Stimulated activated CD4-positive, alpha-beta T cell treated with anti-CD3 and anti-CD28 coated beads, Interleukin-1b, Interleukin-23, amount 100 ng/mL, for 4 hours (primary cell): ENCODE data around the gene EPHB2.
"Not testable (repeated sequence)": the region's sequence is repeated elsewhere in the genome, so short reads cannot be mapped to it uniquely, and the experiment has no call there.

Experiments used
- DNase-seq, 2 donors: peaks; one replicate each; pipeline ENCODE4 v3.0.0-alpha.2; 2020; ENCODE audit warnings: low read depth in 2 of 2

Gene EPHB2

DNA sequence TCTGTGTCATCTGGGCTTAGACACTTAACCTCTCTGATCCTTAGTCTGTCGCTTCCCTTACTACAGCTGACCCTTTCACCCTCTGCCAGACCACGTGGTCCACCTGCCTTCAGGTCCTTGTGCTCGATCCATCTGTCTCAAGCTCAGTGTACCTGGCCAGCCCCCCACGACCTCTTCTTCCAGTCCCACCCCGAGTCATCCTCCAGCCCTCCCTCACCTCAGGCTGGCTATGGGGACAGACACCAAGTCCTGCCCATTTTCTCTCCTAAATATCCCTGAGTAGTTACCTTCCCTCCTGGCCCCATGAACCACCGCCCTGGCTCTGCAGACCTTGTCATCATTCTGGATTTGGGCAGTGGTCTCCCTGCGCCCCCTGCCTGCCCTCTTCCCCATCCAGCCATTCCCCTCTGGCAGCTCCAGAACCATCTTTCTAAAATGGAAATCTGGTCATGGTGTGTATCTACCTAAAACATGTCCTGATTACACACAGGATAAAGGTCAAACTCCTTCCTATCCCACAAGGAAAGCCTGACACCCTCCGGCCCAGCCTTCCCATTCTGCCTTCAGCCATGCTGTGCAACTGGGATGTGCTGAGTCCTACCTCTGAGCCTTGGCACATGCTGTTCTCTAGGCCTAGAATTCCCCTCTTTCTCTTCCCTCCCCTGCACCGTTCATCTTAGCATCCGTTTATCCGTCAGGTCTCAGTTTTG, 107.6 kb downstream of the EPHB2 start:
- no peak for DNase-seq

DNA sequence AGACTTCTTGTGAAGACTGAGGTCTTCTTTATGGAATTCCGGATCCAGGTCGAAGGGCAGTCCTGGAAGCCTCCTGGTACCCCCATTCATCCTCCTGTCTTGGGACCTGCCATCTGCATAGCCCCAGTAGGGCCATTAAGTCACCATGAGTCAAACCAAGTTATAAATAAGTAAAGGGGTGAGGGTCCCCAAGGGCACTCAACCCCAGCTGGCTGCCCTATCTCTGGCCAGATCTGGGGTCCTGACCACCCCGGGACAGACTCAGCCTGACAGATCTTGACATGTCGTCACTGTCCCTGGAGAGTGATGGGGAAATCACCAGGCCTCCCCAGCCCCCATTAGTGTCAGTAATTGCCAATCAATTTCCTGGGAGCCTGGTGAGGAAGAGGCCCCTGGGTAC, 108.7 kb downstream of the EPHB2 start:
- no peak for DNase-seq

- DNase-seq, result no peak
These were observed 110.4 kb downstream of the EPHB2 start for GRCh38 chr1:22821027-22821426.

- DNase-seq, result no peak
These were observed 111.7 kb downstream of the EPHB2 start for GRCh38 chr1:22822371-22822770.

DNA sequence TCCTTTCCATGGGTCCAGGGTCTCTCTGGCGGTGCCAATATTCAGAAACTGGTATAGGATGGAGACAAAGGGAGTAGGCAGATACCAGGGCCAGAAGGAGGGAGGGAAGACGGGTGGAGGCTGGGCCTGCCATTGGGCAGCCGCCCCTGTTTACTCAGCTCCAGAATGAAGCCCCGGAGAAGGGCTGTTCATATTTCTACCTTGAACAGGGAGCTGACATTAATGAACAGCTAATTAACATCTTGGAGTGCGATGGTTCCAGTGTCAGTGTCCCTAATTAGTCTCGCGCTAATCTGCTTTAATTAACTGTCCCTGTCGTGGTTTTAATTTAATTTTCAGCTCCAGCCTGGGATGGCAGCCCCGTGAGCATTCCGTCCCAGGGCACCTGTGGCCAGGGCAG, 113.8 kb downstream of the EPHB2 start:
- no peak for DNase-seq

GRCh38 chr1:22824975-22825374, 114.3 kb downstream of the EPHB2 start:
- DNase-seq, result no peak

- DNase-seq, result no peak
These were observed 115.0 kb downstream of the EPHB2 start for GRCh38 chr1:22825486-22826189.

GRCh38 chr1:22826604-22827580, 116.3 kb downstream of the EPHB2 start:
- no peak for DNase-seq

DNA sequence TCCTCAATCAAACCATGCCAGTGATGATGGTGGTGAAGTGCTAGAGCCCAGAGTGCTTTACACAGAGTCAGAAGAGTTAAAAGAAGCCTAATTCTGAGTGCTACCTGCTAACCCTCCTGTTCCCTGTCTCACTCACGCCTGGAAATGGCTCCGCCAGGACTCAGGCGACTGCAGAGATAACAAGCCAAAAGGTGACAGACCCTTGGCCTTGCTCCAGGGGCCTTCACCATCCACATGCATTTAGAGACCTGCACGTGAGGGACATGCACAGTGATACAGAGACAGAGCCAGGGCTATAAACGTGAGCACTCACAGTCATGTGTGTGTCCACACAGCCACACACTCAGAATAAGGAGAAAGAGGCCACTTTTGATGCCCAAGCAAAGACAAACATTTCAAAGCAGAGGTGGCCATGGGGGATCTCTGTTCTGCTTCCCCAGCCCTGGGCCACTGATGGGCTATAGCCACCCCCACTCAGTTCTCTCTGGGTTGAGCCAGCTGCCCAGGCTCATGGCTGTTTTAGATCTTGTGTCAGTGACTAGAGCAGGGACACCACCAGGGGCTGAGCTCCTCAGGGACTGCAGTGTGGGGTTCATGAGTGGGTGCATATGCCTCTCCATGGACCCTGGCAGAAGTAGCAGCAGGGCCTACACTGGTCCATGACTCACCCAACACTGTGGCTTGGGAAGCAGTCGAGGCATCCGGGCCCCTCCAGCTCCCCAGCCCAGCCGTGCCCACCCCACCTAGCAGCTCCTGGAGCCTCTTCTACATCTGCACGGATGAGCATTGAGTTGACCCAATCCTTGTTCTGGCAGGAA, 117.2 kb downstream of the EPHB2 start:
- DNase-seq, result no peak

DNA sequence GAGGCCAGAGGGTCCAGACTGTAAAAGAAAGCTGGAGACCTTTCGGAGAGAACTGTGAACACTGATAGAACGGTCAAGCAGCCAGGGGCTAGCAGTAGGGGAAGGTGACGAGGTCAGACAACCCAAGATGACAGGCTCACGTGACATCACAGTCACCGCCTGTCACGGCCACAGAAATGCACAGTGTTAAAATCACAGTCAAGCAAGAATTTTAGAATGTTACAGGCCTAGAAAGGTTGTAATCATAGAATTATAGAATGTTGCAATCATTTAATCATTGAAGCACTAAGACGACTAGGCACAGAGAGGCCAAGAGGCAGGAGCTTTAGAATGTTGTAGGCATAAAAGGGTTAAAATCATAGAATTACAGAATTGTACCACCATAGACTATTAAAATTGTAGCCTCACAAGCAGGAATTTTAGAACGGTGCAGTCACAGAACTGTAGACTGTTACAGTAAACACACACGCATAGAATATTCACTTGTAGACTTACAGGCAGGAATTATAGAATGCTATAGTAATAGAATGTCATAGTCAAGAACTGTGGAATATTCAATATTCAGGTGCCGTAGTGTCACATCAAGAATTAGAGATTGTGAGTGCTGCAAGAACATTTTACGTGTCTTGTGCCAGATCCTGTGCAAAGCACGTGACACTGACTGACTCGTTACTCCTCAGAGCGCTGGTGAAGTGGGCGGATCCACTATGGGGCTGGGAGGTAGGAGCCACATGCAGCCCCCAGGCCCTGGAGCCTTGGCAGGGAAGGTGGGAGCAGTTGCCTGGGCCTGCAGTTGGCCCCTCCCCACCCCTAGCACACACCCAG, 118.1 kb downstream of the EPHB2 start:
- DNase-seq, result no peak

- DNase-seq, result no peak
These were observed 118.8 kb downstream of the EPHB2 start for GRCh38 chr1:22829309-22829989.

- no peak for DNase-seq
These were observed 119.5 kb downstream of the EPHB2 start for GRCh38 chr1:22830041-22830566.

- DNase-seq, result no peak
These were observed 120.2 kb downstream of the EPHB2 start for GRCh38 chr1:22830757-22831340.

DNA sequence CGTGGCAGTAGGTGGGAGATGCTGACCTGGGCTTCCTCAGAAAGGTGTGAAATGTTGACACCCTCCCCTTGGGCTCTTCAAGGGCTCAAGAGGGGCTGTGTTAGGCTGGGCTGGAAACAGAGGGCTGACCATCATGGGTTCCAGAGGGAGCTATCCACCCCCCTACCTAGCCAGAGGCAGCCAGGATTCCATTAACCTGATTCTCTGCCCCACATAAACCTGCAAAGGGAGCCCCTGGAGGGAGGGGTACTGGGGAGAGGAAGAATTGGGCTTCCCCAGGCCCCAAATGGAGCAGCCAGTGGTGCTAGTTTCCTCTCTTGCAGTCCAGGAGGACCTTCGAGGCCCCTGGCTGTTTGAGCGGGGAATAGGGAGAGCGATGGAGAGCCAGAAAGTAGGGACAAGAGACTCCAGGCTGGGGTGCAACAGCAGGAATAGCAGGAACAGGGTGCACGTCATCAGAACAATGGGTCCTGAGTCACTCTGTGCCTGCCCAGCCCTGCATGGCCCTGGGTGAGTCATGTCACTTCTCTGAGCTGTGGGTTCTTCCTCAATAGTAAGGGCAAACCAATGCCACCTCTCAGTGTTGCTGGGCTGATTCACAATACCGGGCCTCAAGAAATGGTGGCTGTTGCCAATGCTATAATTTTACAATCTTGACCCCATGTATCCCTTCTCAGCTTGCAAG, 121.2 kb downstream of the EPHB2 start:
- DNase-seq, result no peak

DNA sequence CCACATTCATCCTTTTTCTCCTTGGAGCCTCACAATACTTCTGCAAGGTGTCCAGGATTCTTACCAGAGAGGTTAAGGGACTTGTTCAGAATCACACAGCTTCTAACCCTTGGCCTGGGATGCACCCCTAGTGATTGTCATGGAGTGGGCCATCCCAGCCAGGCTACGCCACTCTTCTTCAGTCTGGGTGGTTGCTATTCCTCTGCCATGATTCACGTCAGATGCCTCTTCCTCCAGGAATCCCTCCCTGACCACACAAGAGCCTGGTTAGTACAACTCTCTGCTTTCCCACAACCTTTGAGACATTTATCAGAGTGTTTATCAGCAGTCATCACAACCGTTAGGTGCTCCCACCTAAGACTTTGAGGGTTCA, 121.8 kb downstream of the EPHB2 start:
- no peak for DNase-seq

DNA sequence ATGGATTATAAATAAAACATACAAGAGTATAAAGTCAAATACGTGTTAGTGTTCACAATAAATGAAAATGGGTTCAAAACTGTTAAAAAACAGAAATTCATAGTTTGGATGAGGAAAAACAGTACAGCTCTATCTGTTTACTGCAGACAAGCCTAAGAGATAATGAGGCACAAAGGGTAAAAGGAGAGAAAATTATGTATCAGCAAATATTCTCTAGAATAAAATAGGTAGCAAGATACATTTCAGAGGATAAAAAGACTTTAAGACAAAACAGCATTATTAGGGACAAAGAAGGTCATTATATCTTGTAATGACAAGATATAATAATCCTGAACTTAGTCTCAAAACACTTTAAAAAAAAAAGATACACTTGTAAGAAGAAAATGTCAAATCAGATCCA, 123.1 kb downstream of the EPHB2 start:
- no peak for DNase-seq

DNA sequence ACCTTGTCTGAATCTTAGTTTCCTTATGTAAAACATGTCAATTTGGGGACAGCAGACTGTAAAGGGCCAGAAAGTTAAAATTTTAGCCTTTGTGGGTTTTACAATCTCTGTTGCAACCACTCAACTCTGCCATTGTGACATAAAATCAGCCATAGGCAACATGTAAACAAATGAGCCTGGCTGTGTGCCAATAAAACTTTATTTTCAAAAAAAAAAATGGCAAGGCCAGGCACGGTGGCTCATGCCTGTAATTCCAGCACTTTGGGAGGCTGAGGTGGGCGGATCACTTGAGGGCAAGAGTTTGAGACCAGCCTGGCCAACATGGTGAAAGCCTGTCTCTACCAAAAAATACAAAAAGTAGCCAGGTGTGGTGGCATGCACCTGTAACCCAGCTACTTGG, 123.8 kb downstream of the EPHB2 start:
- DNase-seq, result not testable (repeated sequence)

- DNase-seq, result no peak
These were observed 125.1 kb downstream of the EPHB2 start for GRCh38 chr1:22835636-22836319.
